ENCODE data around the gene MVB12B.

- TF ChIP-seq CTCF (IDR thresholded peaks at IDR 0.05) (no peak), POLR2A (IDR thresholded peaks at IDR 0.05) (no peak)
Observed at GRCh38 chr9:126403397-126403796, 76.8 kb downstream of the MVB12B start.

All from testis (tissue), 2 donors.